GM21423 (cell line): Measurements from ENCODE around the gene KRT17.
"Not testable (repeated sequence)": the region's sequence is repeated elsewhere in the genome, so short reads cannot be mapped to it uniquely, and the experiment has no call there.

ENCODE experiments used
- ATAC-seq: cut with Tn5 transposase; IDR thresholded peaks from one replicate; pipeline ENCODE4 v1.9.1; 2021; ENCODE audit warnings: mild to moderate bottlenecking, moderate library complexity; ENCODE audit not compliant: unreplicated experiment

Gene KRT17

DNA sequence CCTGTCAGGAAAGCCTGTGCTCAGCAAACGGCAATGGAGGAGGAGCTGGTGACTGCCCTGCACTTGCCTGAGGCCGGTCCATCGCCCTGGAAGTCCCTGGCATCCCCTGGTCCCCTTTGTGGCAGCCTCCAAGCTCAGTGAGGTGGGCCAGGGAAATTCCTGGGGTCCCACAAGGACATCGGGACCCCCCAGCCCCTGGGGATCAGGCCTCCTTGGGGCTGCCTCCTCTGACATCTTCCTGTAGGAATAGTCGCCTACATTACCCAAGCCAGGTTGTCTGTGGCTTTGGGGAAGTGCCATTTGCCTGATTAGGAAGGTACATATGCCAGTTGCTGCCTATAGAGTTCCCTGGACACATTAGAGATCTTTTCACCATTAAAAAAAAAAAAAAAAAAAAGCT lies 45.4 kb downstream of the KRT17 start:
- no peak for ATAC-seq

DNA sequence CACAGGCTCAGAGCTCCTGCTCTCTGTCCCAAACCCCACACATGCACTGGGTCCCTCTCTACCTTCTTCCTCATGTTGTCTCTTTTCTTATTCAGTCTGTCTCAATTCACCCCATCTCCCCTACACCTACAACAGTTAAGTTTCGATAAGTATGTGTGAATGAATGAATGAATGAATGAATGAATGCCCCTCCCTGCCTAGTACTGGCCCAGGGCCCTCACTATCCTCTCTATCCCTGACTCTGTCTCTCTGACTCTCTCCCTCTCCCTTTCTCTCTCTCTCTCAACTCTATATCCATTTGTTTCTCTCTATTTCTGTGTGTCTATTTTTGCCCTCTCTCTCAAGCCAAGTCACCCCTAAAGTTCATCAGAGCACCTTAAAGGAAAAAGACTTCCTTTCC lies 45.8 kb downstream of the KRT17 start:
- ATAC-seq: no peak

DNA sequence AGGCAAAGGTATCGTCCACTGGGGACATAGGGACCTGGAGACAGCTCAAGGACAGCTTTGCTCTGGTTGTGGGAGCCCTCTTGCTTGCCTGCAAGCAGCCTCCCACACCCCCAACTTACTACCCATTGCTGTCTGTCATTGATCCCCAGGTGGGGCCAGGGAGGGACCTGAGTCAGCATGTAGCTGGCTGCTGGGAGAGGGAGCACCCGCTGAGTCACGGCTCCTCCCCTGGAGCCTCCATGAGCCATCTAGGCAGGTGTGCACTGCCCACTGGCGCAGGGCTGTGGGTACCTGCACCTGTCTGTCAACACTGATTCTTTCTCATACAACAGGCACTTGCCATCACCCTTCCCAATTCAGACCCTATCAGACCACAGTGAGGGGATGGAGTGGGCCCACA lies 47.6 kb downstream of the KRT17 start:
- ATAC-seq: not testable (repeated sequence)

DNA sequence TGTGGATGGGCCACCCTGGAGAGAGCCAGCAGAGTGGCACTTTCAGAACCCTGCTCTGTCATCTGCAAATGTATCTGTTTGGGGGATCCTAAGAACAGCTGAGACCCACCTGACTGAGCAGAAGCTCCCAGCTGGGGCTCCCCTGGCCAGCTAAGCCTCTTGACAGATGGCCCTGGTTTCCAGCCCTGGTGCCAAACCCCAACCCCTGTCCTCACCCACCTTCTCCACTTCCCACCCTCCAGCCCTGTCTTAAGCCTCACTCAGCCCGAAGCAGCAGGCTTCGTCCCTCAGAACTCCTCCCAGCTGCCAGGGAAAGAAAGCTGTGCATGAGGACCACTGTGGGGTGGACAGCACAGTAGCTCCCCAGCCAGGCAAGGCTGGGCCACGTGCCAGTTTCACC lies 49.0 kb downstream of the KRT17 start:
- ATAC-seq: no peak

DNA sequence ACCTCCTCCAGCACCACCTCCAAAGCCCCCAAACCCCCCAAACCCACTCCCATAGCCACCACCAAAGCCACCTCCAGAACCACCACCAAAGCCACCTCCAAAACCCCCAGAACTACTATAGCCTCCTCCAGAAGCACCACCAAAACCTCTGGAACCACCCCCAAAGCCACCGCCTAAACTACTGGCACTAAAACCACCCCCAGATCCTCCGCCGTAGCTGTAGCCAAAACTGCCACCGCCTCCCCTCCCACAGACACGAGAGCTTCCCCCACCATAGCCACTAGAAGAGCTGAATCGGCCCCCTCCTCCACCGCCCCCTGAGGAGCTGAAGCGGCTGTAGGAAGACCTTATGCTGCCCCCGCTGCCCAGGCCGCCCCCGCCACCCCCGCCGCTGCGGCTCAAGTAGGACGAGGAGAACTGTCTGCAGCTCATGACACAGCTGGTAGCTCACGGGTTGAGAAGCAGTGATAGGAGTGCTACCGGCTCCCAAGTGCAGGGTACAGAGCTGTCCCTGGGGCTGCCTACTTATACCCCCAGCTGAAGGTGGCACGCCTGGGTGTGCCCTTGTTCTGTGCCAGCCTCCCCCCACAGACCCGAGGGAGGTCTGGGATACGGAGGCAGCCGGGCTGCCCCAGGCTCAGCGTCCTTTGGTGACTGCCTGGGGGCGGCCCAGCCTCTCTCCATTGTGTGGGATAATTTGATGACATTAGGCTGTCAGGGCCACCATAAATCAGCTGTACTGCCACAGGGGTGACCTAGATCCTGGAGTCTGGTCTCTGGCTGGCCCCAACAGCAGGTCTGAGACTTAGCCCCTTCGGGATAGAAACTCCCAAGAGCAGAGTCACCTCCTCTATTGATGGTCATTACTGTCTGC lies 52.6 kb downstream of the KRT17 start, which contains the start of gene KRT9:
Gene KRT9 (minus strand): TSS at position 499 of the 874 bp plus-strand sequence. CDS start 67 bp downstream, at position 432.
- no peak for ATAC-seq
